Measurements from ENCODE around the gene SGSM2. TPM values are rescaled to one million over a fixed set of nuclear protein-coding genes. Genes with fewer than 3 reads are reported as not detected.
A peak's percentile ranks its signal among the peaks of the same experiment; 100 is the strongest.

Gene SGSM2
- total and polyA plus RNA-seq, 8 donors = 43.6 to 116 (median 87.8) TPM

DNA sequence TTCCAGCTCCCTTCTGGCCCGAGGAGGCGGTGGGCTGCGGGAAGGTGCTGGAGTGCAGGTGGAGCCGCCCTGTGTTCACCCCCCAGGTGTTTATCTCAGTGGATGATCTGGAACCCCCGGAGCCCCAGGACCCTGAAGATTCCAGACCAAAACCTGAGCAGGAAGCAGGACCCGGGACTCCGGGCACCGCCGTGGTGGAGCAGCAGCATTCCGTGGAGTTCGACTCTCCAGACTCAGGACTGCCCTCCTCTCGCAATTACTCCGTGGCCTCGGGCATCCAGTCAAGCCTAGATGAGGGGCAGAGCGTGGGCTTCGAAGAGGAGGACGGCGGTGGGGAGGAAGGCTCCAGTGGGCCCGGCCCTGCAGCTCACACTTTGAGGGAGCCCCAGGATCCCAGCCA is 38.1 kb downstream of the SGSM2 start:
- ATAC-seq = no peak
- peaks cover 0 to 91% of the 10 kb centered on the region in 2 donors for H3K36me3 ChIP-seq
- intact Hi-C loops (cut with DNase I) = no loop called here

DNA sequence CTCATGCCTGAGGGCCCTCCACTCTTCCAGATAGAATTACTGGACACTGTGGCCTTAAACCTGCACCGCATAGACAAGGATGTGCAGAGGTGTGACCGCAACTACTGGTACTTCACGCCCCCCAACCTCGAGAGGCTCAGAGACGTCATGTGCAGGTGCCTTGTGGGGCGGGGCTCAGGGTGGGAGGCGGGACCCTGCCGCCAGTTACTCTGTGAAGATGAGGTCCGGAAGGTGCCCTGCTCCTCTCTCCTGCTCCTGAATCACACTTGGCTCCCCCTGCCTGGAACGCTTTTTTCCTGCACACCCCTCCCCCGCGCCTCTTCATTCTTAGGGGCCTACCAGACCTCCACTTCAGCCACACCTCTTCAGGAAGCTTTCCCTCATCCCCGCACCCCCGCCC is 38.8 kb downstream of the SGSM2 start:
- TF ChIP-seq, protein P1, sequence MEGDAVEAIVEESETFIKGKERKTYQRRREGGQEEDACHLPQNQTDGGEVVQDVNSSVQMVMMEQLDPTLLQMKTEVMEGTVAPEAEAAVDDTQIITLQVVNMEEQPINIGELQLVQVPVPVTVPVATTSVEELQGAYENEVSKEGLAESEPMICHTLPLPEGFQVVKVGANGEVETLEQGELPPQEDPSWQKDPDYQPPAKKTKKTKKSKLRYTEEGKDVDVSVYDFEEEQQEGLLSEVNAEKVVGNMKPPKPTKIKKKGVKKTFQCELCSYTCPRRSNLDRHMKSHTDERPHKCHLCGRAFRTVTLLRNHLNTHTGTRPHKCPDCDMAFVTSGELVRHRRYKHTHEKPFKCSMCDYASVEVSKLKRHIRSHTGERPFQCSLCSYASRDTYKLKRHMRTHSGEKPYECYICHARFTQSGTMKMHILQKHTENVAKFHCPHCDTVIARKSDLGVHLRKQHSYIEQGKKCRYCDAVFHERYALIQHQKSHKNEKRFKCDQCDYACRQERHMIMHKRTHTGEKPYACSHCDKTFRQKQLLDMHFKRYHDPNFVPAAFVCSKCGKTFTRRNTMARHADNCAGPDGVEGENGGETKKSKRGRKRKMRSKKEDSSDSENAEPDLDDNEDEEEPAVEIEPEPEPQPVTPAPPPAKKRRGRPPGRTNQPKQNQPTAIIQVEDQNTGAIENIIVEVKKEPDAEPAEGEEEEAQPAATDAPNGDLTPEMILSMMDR (IDR thresholded peaks at IDR 0.05) = no peak
- intact Hi-C loops (cut with DNase I) = no loop called here
- no peaks in the 10 kb centered on the region for H3K27me3 ChIP-seq
- H3K9me3 ChIP-seq = no peaks in the 10 kb centered on the region
- no peaks in the 10 kb centered on the region for H3K4me1 ChIP-seq
- peaks cover 0 to 90% of the 10 kb centered on the region in 2 donors for H3K36me3 ChIP-seq
- ATAC-seq = no peak
- no peak overlapping the region for H3K4me3 ChIP-seq
- H3K27ac ChIP-seq = no peak overlapping the region
- peak in 1 of 4 donors; percentile 50 for DNase-seq

More for the DNA sequence above, 38.1 kb downstream of the SGSM2 start:
- Histone ChIP-seq H3K27ac (no peak overlapping the region), H3K9me3 (no peaks in the 10 kb centered on the region), H3K4me3 (no peak overlapping the region), H3K27me3 (no peaks in the 10 kb centered on the region), H3K4me1 (no peaks in the 10 kb centered on the region)
- no peak for DNase-seq
- TF ChIP-seq, protein P1 (IDR thresholded peaks at IDR 0.05) = no peak

DNA sequence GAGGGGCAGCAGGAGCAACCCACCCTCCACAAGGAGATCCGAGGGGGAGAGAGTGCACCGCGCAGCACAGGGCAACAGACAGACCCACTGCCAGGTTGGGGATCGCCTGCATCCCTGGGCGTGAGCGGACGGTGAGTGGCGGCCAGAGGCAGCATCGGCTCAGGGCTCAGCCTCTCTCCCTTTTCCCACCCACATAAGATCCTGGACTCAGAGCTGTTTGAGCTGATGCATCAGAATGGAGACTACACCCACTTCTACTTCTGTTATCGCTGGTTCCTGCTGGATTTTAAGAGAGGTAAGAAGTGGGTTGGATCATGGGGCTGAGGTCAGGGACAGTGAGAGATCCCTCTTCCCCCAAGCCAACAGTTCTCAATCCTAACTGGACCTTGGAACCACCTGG is 40.4 kb downstream of the SGSM2 start:
- no peak overlapping the region for H3K27ac ChIP-seq
- H3K9me3 ChIP-seq = no peaks in the 10 kb centered on the region
- H3K36me3 ChIP-seq = peaks cover 0 to 74% of the 10 kb centered on the region in 2 donors
- H3K27me3 ChIP-seq = no peaks in the 10 kb centered on the region
- no peak overlapping the region for H3K4me3 ChIP-seq
- DNase-seq (no peak), ATAC-seq (no peak)
- TF ChIP-seq, protein P1 (IDR thresholded peaks at IDR 0.05) = no peak
- intact Hi-C loops (cut with DNase I) = no loop called here
- H3K4me1 ChIP-seq = peaks cover 2 to 3% of the 10 kb centered on the region in 2 donors

DNA sequence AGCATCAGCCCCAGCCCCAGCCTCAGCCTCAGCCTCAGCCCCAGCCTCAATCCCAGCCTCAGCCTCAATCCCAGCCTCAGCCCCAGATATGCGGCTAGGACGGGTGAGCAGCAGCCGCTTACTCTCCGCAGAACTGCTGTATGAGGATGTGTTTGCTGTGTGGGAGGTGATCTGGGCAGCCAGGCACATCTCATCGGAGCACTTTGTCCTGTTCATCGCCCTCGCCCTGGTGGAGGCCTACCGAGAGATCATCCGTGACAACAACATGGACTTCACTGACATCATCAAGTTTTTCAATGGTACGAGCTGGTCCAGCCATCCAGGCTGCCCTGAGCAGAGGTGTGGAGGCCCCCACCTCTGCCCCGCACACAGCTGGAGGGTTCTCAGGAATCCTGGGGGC is 41.6 kb downstream of the SGSM2 start:
- no peak overlapping the region for H3K4me3 ChIP-seq
- H3K27me3 ChIP-seq = no peaks in the 10 kb centered on the region
- peaks cover 5 to 8% of the 10 kb centered on the region in 2 donors for H3K4me1 ChIP-seq
- no peaks in the 10 kb centered on the region for H3K9me3 ChIP-seq
- peak in 1 of 4 donors; percentile 50 for DNase-seq
- no peak overlapping the region for H3K27ac ChIP-seq
- intact Hi-C loops (cut with DNase I) = no loop called here
- H3K36me3 ChIP-seq = peaks cover 0 to 62% of the 10 kb centered on the region in 2 donors
- no peak for ATAC-seq
- TF ChIP-seq, protein P1 (IDR thresholded peaks at IDR 0.05) = no peak

DNA sequence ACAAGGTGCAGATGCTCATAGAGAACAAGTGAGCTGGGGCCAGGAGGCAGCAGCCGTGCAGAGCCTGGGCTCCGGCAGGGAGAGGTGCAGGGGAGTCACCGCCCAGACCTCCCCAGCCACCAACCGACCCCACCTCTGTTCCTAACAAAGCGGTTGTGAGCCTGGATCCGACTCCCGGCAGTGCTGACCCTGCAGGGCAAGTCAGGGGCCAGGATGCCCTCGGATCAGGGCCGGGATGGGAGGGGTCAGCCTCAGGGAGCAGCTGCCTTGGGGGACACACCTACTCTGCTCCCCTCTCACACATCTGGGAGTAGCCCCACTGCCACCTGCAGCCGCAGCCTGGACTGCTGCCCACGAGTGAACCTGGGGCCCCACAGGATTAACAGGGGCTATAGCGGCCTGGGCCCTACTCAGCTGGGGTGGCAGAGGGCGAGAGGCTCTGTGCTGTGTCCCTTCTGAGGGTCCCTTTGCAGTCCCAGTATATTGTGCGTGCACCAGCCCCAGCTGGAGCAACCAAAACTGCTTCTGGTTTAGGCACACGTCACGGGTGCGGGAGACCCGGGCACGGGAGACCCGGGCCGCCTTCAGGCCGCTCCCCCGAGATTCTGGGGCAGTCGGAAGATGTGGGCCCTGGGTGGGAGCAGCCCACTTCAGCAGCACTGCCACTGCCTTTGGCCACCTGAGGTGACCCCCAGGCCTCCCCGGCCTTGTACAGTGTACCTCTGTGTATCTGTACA is 42.4 kb downstream of the SGSM2 start:
- no peak overlapping the region for H3K27ac ChIP-seq
- TF ChIP-seq, protein P1 (IDR thresholded peaks at IDR 0.05) = no peak
- DNase-seq = no peak
- no peak for ATAC-seq
- H3K4me1 ChIP-seq = peaks cover 5 to 8% of the 10 kb centered on the region in 2 donors
- no peaks in the 10 kb centered on the region for H3K27me3 ChIP-seq
- intact Hi-C loops (cut with DNase I) = loop anchor here in 1 of 2 donors (5.0 kb wide), 1 partner anchor 38 kb away; no protein-coding TSS in a partner anchor
- H3K4me3 ChIP-seq = no peak overlapping the region
- peaks cover 0 to 57% of the 10 kb centered on the region in 2 donors for H3K36me3 ChIP-seq
- H3K9me3 ChIP-seq = no peaks in the 10 kb centered on the region

All from left lung (tissue), 10 donors.